HepG2 (cell line): ENCODE data around the gene GAL3ST2. TPM values are rescaled to one million over a fixed set of nuclear protein-coding genes. Genes with fewer than 3 reads are reported as not detected.

Experiments
- ATF7 ChIP-seq, 2 experiments: fragments of 450-650 bp in 1 of 2; sonication (generic) in 1 of 2; formaldehyde crosslinking in 1 of 2; IDR thresholded peaks; 2 replicates each; pipeline versions ENCODE4 v1.4.0 to v1.6.1; 2016 to 2020; ENCODE audit warnings: antibody characterized with exemption in 1 of 2, mild to moderate bottlenecking in 1 of 2, missing genetic modification reagents in 1 of 2
- ATF7-NPFF ChIP-seq: sonication (generic); formaldehyde crosslinking; IDR thresholded peaks from 2 replicates; pipeline ENCODE4 v1.8.1; 2023; ENCODE audit warnings: mild to moderate bottlenecking, low read depth, missing genetic modification reagents, moderate library complexity
- GATA4 ChIP-seq: sonication (generic); IDR thresholded peaks from 2 replicates; pipeline ENCODE4 v1.6.1; 2016; ENCODE audit warnings: antibody characterized with exemption, low read depth, borderline replicate concordance
- HMGXB4 ChIP-seq, 2 experiments: sonication (generic) in 1 of 2; formaldehyde crosslinking in 1 of 2; IDR thresholded peaks; 2 replicates each; pipeline versions ENCODE4 v1.4.0 to v1.6.1; 2018 to 2020; ENCODE audit warnings: missing genetic modification reagents in 2 of 2, borderline replicate concordance in 1 of 2, low read depth in 1 of 2, mild to moderate bottlenecking in 1 of 2, missing biosample characterization in 1 of 2
- HNF4A ChIP-seq: sonication (generic); formaldehyde crosslinking; IDR thresholded peaks from 2 replicates; pipeline ENCODE4 v1.4.0; 2020; ENCODE audit warnings: missing genetic modification reagents
- HOXA7 ChIP-seq: sonication (generic); formaldehyde crosslinking; IDR thresholded peaks from 2 replicates; pipeline ENCODE4 v1.8.1; 2022; ENCODE audit warnings: mild to moderate bottlenecking, missing genetic modification reagents, moderate library complexity
- IRX3 ChIP-seq: sonication (generic); formaldehyde crosslinking; IDR thresholded peaks from 2 replicates; pipeline ENCODE4 v1.8.1; 2023; ENCODE audit warnings: mild to moderate bottlenecking, low read depth, missing genetic modification reagents, borderline replicate concordance
- KLF12 ChIP-seq: sonication (generic); formaldehyde crosslinking; IDR thresholded peaks from 2 replicates; pipeline ENCODE4 v1.4.0; 2020; ENCODE audit warnings: missing genetic modification reagents, borderline replicate concordance
- KLF15 ChIP-seq: sonication (generic); formaldehyde crosslinking; IDR thresholded peaks from 2 replicates; pipeline ENCODE4 v1.8.1; 2023; ENCODE audit warnings: borderline replicate concordance, mild to moderate bottlenecking, inconsistent platforms, missing genetic modification reagents, mixed read lengths
- MAFG ChIP-seq: sonication (generic); formaldehyde crosslinking; IDR thresholded peaks from 2 replicates; pipeline ENCODE4 v1.5.1; 2020; ENCODE audit warnings: mild to moderate bottlenecking, missing genetic modification reagents
- PCBP2 ChIP-seq: fragments of 200-400 bp; formaldehyde crosslinking; optimal IDR thresholded peaks from 2 replicates; pipeline ENCODE3; 2018; ENCODE audit warnings: low read length, low read depth; ENCODE audit not compliant: poor library complexity, severe bottlenecking
- SP4 ChIP-seq: sonication (generic); formaldehyde crosslinking; IDR thresholded peaks from 2 replicates; pipeline ENCODE4 v1.8.1; 2023; ENCODE audit warnings: mild to moderate bottlenecking, missing genetic modification reagents
- SP5 ChIP-seq: IDR thresholded peaks from 2 replicates; pipeline ENCODE4 v1.6.1; 2016; ENCODE audit warnings: low read depth, borderline replicate concordance
- TARDBP ChIP-seq: sonication (generic); formaldehyde crosslinking; IDR thresholded peaks from 2 replicates; pipeline ENCODE4 v1.8.0; 2022; ENCODE audit warnings: mild to moderate bottlenecking, missing genetic modification reagents
- TCF7L2 ChIP-seq: IDR thresholded peaks from 2 replicates; pipeline ENCODE4 v1.6.1; 2011; ENCODE audit warnings: mild to moderate bottlenecking, low read depth, low read length, moderate library complexity
- TFDP1 ChIP-seq: IDR thresholded peaks from 2 replicates; pipeline ENCODE4 v1.6.1; 2016; ENCODE audit warnings: missing compliant biosample characterization, missing genetic modification reagents, borderline replicate concordance
- ZBTB21 ChIP-seq: sonication (generic); formaldehyde crosslinking; IDR thresholded peaks from 2 replicates; pipeline ENCODE4 v1.4.0; 2020; ENCODE audit warnings: missing genetic modification reagents
- ZBTB43 ChIP-seq: sonication (generic); formaldehyde crosslinking; conservative IDR thresholded peaks from 2 replicates; pipeline ENCODE4 v1.4.0; 2020; ENCODE audit warnings: missing genetic modification reagents
- ZFP36L2 ChIP-seq: sonication (generic); formaldehyde crosslinking; IDR thresholded peaks from 2 replicates; pipeline ENCODE4 v1.4.0; 2020; ENCODE audit warnings: missing genetic modification reagents
- ZFY ChIP-seq: sonication (generic); formaldehyde crosslinking; IDR thresholded peaks from 2 replicates; pipeline ENCODE4 v1.4.0; 2020; ENCODE audit warnings: missing genetic modification reagents
- ZNF296 ChIP-seq: sonication (generic); formaldehyde crosslinking; conservative IDR thresholded peaks from 2 replicates; pipeline ENCODE4 v1.5.0; 2020; ENCODE audit warnings: mild to moderate bottlenecking, missing genetic modification reagents
- ZNF552 ChIP-seq: sonication (generic); formaldehyde crosslinking; IDR thresholded peaks from 2 replicates; pipeline ENCODE4 v1.9.0; 2022; ENCODE audit warnings: missing genetic modification reagents, mild to moderate bottlenecking, borderline replicate concordance
- ZNF557 ChIP-seq: sonication (generic); formaldehyde crosslinking; IDR thresholded peaks from 2 replicates; pipeline ENCODE4 v1.4.0; 2020; ENCODE audit warnings: missing genetic modification reagents
- ZNF605 ChIP-seq: sonication (generic); formaldehyde crosslinking; IDR thresholded peaks from 2 replicates; pipeline ENCODE4 v1.8.0; 2022; ENCODE audit warnings: mild to moderate bottlenecking, missing genetic modification reagents
- ZNF768 ChIP-seq: sonication (generic); formaldehyde crosslinking; IDR thresholded peaks from 2 replicates; pipeline ENCODE4 v1.4.0; 2020; ENCODE audit warnings: missing genetic modification reagents
- ZNF850 ChIP-seq: sonication (generic); formaldehyde crosslinking; conservative IDR thresholded peaks from 2 replicates; pipeline ENCODE4 v1.9.0; 2021; ENCODE audit warnings: mild to moderate bottlenecking, missing genetic modification reagents
- ZNF878 ChIP-seq: sonication (generic); formaldehyde crosslinking; IDR thresholded peaks from 2 replicates; pipeline ENCODE4 v1.8.1; 2023; ENCODE audit warnings: mild to moderate bottlenecking, missing genetic modification reagents, moderate library complexity
- polyA plus RNA-seq, 8 experiments: library from polyadenylated mRNA; depleted of rRNA in 3 of 8; stranded (reverse) in 7 of 8; unstranded in 1 of 8; fragments of >200 nt; fragmentation: Illumina TruSeq in 4 of 8; extraction: Trizol in 4 of 8; gene quantifications; 2 replicates each; pipeline versions ENCODE4 v1.2.1 to v1.2.3, GENCODE V29; 2011 to 2016; ENCODE audit warnings: low read depth in 4 of 8, missing spikeins in 1 of 8, mixed read lengths in 1 of 8; ENCODE audit not compliant: insufficient read depth in 1 of 8
- total RNA-seq, 5 experiments: library from RNA; depleted of rRNA; stranded (reverse); fragments of >200 nt; fragmentation: Illumina TruSeq; extraction: Trizol; gene quantifications; 2 replicates each; pipeline ENCODE4 v1.2.3, GENCODE V29; 2016; ENCODE audit warnings: low read depth in 1 of 5

Gene GAL3ST2
- total and polyA plus RNA-seq, 2 of the 13 experiments (the other 11 are each of a cell fraction or from before 2014, with no cell fraction given), result 0.17 to 0.20 TPM

- TF ChIP-seq TARDBP (CRISPR knock-in tag) (peak; percentile 37; the same call in 1 of the 2 replicates), ATF7 (IDR thresholded peaks at IDR 0.05) (no peak), ATF7 (CRISPR knock-in tag; IDR thresholded peaks at IDR 0.05) (no peak), ATF7-NPFF (CRISPR knock-in tag) (no peak; the same call in 1 of the 2 replicates), ZFY (peak; percentile 83), ZNF557 (CRISPR knock-in tag) (peak; percentile 64; the same call in 1 of the 2 replicates), ZNF296 (0 out of 2 replicates have a peak, but pooled peaks have one; percentile 40), ZNF605 (CRISPR knock-in tag) (no peak), ZNF878 (no peak; the same call in 1 of the 2 replicates), ZNF552 (CRISPR knock-in tag) (no peak; the same call in 1 of the 2 replicates), SP4 (CRISPR knock-in tag) (peak; percentile 87), ZNF850 (no peak), TCF7L2 (no peak), HNF4A (CRISPR knock-in tag) (no peak), HMGXB4 (CRISPR knock-in tag; IDR thresholded peaks at IDR 0.05; ENCODE audit: borderline replicate concordance in 1 of 2, low read depth in 1 of 2) (peak in 1 of 2 experiments; percentile 49; a peak in 1 of 4 replicates), KLF12 (0 out of 2 replicates have a peak, but pooled peaks have one; percentile 49), ZBTB43 (peak; percentile 67), MAFG (CRISPR knock-in tag) (no peak), ZNF768 (CRISPR knock-in tag) (no peak; the same call in 1 of the 2 replicates), TFDP1 (no peak; the same call in 1 of the 2 replicates), ZFP36L2 (CRISPR knock-in tag) (no peak), PCBP2 (no peak), ZBTB21 (CRISPR knock-in tag) (no peak), SP5 (no peak), GATA4 (no peak), KLF15 (CRISPR knock-in tag) (0 out of 2 replicates have a peak, but pooled peaks have one; percentile 18), IRX3 (CRISPR knock-in tag) (no peak), HOXA7 (no peak)
Observed at GRCh38 chr2:241734467-241735208, 42.0 kb upstream of the GAL3ST2 start, which contains the start of gene D2HGDH (continued).
